Kidney capillary endothelial cell (primary cell): ENCODE measurements around the gene ACADS.
A peak's percentile ranks its signal among the peaks of the same experiment; 100 is the strongest.

Experiments used
- DNase-seq: peaks from one replicate; pipeline ENCODE4 v3.0.0-alpha.2; 2018; ENCODE audit warnings: low spot score

ACADS gene

GRCh38 chr12:120725659-120726509 lies at the start of gene ACADS:
TSS of gene ACADS (plus strand) at chr12:120725826. CDS start at chr12:120725886, 60 bp downstream.
- peak; percentile 72 for DNase-seq

- DNase-seq, result peak; percentile 84
Observed at GRCh38 chr12:120677765-120678473, 47.7 kb upstream of the ACADS start.

- no peak for DNase-seq
Observed at GRCh38 chr12:120678572-120678971, 47.1 kb upstream of the ACADS start.

- DNase-seq, result no peak
Observed at GRCh38 chr12:120680165-120680738, 45.4 kb upstream of the ACADS start.

- no peak for DNase-seq
Observed at GRCh38 chr12:120684523-120684932, 41.1 kb upstream of the ACADS start.

- DNase-seq, result no peak
Observed at GRCh38 chr12:120685522-120685921, 40.1 kb upstream of the ACADS start.

- DNase-seq, result peak; percentile 94
Observed at GRCh38 chr12:120686151-120686689, 39.4 kb upstream of the ACADS start.

GRCh38 chr12:120686690-120687577 lies 38.7 kb upstream of the ACADS start, which contains the start of gene MLEC:
TSS of gene MLEC (plus strand) at chr12:120687149. CDS start at chr12:120687297, 148 bp downstream.
- DNase-seq, result peak; percentile 94

GRCh38 chr12:120687578-120688289 lies 37.9 kb upstream of the ACADS start:
- no peak for DNase-seq

GRCh38 chr12:120688527-120689071 lies 37.0 kb upstream of the ACADS start:
- no peak for DNase-seq

GRCh38 chr12:120689397-120690082 lies 36.1 kb upstream of the ACADS start:
- no peak for DNase-seq

- no peak for DNase-seq
Observed at GRCh38 chr12:120690083-120690450, 35.6 kb upstream of the ACADS start.

- no peak for DNase-seq
Observed at GRCh38 chr12:120690978-120691377, 34.6 kb upstream of the ACADS start.

- no peak for DNase-seq
Observed at GRCh38 chr12:120692524-120693033, 33.0 kb upstream of the ACADS start.

- DNase-seq, result no peak
Observed at GRCh38 chr12:120693848-120694247, 31.8 kb upstream of the ACADS start.

- DNase-seq, result no peak
Observed at GRCh38 chr12:120696626-120697025, 29.0 kb upstream of the ACADS start.

GRCh38 chr12:120697344-120697743 lies 28.3 kb upstream of the ACADS start:
- no peak for DNase-seq

- DNase-seq, result peak; percentile 57
Observed at GRCh38 chr12:120698665-120699064, 27.0 kb upstream of the ACADS start.

GRCh38 chr12:120699553-120699952 lies 26.1 kb upstream of the ACADS start:
- DNase-seq, result no peak

- DNase-seq, result no peak
Observed at GRCh38 chr12:120700886-120701285, 24.7 kb upstream of the ACADS start.
